Smooth muscle cell (in vitro differentiated cells): ENCODE results near the gene TSPAN9. TPM values are rescaled to one million over a fixed set of nuclear protein-coding genes. Genes with fewer than 3 reads are reported as not detected.

Source experiments
- DNase-seq: peaks from one replicate; lab custom pipeline; 2025; ENCODE audit not compliant: unreplicated experiment; lab: John Stamatoyannopoulos, UW
- H2AFZ ChIP-seq: fragments of 200-600 bp; sonication (generic); 2 replicates; pipeline ENCODE4 v1.6.0; 2016; ENCODE audit warnings: antibody characterized with exemption, low read depth, mild to moderate bottlenecking
- H3F3A ChIP-seq: fragments of 200-600 bp; sonication (generic); 2 replicates; pipeline ENCODE4 v1.6.0; 2017; ENCODE audit warnings: antibody characterized with exemption, low read depth
- H3K27ac ChIP-seq: fragments of 200-600 bp; sonication (generic); 2 replicates; pipeline ENCODE4 v1.5.1; 2016; ENCODE audit warnings: low read depth, mild to moderate bottlenecking
- H3K27me3 ChIP-seq: fragments of 200-600 bp; sonication (generic); 2 replicates; pipeline ENCODE4 v1.6.1; 2016; ENCODE audit warnings: low read depth, mild to moderate bottlenecking
- H3K36me3 ChIP-seq: fragments of 200-600 bp; sonication (generic); 2 replicates; pipeline ENCODE4 v1.5.1; 2016; ENCODE audit warnings: low read depth
- H3K4me1 ChIP-seq: fragments of 200-600 bp; sonication (generic); 2 replicates; pipeline ENCODE4 v1.5.1; 2016; ENCODE audit warnings: low read depth
- H3K4me2 ChIP-seq: fragments of 200-600 bp; sonication (generic); 2 replicates; pipeline ENCODE4 v1.6.0; 2016; ENCODE audit warnings: mild to moderate bottlenecking
- H3K4me3 ChIP-seq: fragments of 200-600 bp; sonication (generic); 2 replicates; pipeline ENCODE4 v1.5.1; 2016; ENCODE audit warnings: mild to moderate bottlenecking
- H3K79me2 ChIP-seq: fragments of 200-600 bp; sonication (generic); 2 replicates; pipeline ENCODE4 v1.6.0; 2016; ENCODE audit warnings: low read depth, mild to moderate bottlenecking
- H3K9ac ChIP-seq: fragments of 200-600 bp; sonication (generic); 2 replicates; pipeline ENCODE4 v1.6.0; 2016; ENCODE audit warnings: low read depth
- H3K9me3 ChIP-seq: fragments of 200-600 bp; sonication (generic); replicated peaks from 2 replicates; pipeline ENCODE4 v1.5.1; 2016; ENCODE audit warnings: low read depth
- H4K20me1 ChIP-seq: fragments of 200-600 bp; sonication (generic); 2 replicates; pipeline ENCODE4 v1.6.0; 2016; ENCODE audit warnings: low read depth
- CTCF ChIP-seq: fragments of 200-600 bp; sonication (generic); IDR thresholded peaks from 2 replicates; pipeline ENCODE4 v1.5.1; 2017; ENCODE audit warnings: borderline replicate concordance, mild to moderate bottlenecking, antibody characterized with exemption; ENCODE audit not compliant: insufficient read depth, poor library complexity, severe bottlenecking
- WGBS: methylation state at CpG from one replicate; pipeline ENCODE4 v1.1.7; 2016; ENCODE audit warnings: low lambda C conversion rate; 5-methylcytosine and 5-hydroxymethylcytosine counted together
- polyA plus RNA-seq: library from polyadenylated mRNA; unstranded; fragments of >200 nt; fragmentation: Nextera tagmentation; extraction: Ambion mirVana; gene quantifications from 2 replicates; pipeline ENCODE4 v1.2.1, GENCODE V29; 2016
- total RNA-seq: library from RNA; depleted of rRNA; stranded (reverse); fragments of >200 nt; gene quantifications from 2 replicates; pipeline ENCODE4 v1.2.3, GENCODE V29; 2014

The TSPAN9 gene
- total and polyA plus RNA-seq, 2 experiments from 2014 or later = 17.7 to 29.8 TPM

DNA sequence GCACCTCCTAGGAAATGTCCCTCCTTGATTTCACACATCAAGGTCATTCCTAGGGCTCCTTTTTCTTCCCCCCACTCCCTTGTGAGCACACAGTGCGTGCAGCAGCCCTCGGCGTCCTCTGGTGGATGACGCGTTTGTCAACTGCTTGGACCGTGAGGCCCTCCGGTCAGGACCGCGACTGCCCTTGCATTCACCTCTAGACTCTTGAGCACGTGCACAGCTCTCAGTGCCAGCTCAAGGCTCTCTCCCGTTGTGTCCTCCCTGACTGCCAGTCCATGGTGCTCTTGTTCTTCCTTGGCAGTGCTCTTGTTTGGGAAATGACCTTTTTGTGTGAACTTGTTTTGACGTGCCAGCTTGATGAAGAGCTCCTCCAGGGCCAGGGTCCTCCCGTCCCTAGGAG is 67.9 kb downstream of the TSPAN9 start:
- H3K27me3 ChIP-seq = no peaks in the 10 kb centered on the region
- H2AFZ ChIP-seq = no peak overlapping the region
- TF ChIP-seq CTCF = no peak
- no peak overlapping the region for H3K4me2 ChIP-seq
- DNase-seq = no peak
- 95% methylated on average over 13 of the region's 13 CpGs for WGBS
- H3K9ac ChIP-seq = no peak overlapping the region
- peaks cover 88% of the 10 kb centered on the region for H4K20me1 ChIP-seq
- no peaks in the 10 kb centered on the region for H3F3A ChIP-seq
- no peak overlapping the region for H3K27ac ChIP-seq
- H3K79me2 ChIP-seq = peaks cover 23% of the 10 kb centered on the region
- H3K9me3 ChIP-seq = no peaks in the 10 kb centered on the region
- H3K4me3 ChIP-seq = no peak overlapping the region
- H3K36me3 ChIP-seq = no peaks in the 10 kb centered on the region
- H3K4me1 ChIP-seq = no peaks in the 10 kb centered on the region

DNA sequence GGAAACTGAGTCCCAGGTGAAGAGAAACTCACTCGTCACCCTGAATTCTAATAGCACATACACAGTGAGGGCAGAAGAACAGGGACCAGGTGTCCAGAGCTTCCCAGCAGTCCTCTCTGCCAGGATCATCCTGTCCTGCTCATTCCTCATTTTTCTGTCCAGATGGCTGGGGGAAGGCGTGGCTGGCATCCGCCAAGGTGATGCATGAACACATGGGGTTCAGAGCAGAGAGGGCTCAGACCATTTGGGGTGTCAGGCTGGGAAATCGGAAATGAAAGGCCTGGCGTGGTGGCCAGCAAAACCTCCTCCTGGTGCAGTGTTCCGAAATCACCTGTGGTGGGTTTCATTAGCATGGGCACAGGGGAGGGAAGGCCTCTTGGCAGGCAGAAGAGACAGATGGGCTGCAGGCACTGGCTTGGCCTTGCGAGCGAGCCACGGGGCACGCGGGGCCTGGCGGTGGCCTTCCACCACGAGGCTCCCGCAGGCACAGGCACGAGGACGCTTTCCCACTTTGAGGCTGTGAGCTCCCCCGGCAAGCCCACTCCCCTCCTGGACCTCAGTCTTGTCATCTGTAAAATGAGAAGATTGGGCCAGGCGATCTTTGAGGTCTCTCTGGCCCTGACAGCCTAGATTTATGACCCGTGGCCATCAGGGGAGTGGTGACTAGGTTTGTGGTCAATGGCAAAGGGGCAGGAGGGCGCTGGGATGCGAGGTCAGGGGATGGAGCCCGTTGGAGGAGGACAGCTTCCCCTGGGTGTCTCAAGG is 68.5 kb downstream of the TSPAN9 start:
- H2AFZ ChIP-seq = no peak overlapping the region

DNA sequence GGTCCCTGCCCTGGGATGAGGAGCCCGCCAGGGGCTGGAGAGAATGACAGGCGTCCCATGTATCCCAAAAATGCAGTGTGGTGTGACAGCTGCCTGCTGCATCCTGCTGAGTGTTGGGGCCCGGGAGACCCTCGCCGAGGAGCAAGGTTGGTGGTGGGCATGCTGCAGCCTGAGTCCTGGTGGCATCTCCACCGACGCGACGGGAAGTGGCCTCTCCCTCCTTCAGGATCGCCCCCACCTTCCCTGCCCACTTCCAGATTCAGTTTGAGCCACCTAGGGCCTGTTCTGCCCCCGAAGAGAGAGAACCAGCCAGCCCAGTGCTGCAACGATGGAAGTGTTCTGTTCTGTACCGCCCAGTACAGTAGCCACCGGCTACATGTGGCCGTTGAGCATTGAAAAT is 70.1 kb downstream of the TSPAN9 start:
- 91% methylated on average over 15 of the region's 15 CpGs for WGBS
- H2AFZ ChIP-seq = no peak overlapping the region
- no peak overlapping the region for H3K9ac ChIP-seq
- H3F3A ChIP-seq = no peaks in the 10 kb centered on the region
- H3K4me2 ChIP-seq = no peak overlapping the region
- no peak overlapping the region for H3K4me3 ChIP-seq
- H3K79me2 ChIP-seq = peaks cover 23% of the 10 kb centered on the region
- H3K27ac ChIP-seq = no peak overlapping the region
- no peaks in the 10 kb centered on the region for H3K9me3 ChIP-seq
- DNase-seq = no peak
- peaks cover 85% of the 10 kb centered on the region for H4K20me1 ChIP-seq
- no peaks in the 10 kb centered on the region for H3K36me3 ChIP-seq
- no peak for TF ChIP-seq CTCF
- H3K27me3 ChIP-seq = no peaks in the 10 kb centered on the region
- H3K4me1 ChIP-seq = peaks cover 13% of the 10 kb centered on the region

More for the DNA sequence above, 68.5 kb downstream of the TSPAN9 start:
- no peak overlapping the region for H3K4me2 ChIP-seq
- 96% methylated on average over 22 of the region's 22 CpGs for whole genome bisulfite sequencing
- no peak for TF ChIP-seq CTCF
- DNase-seq = no peak
- H3K27ac ChIP-seq = no peak overlapping the region
- H3K9me3 ChIP-seq = no peaks in the 10 kb centered on the region
- no peak overlapping the region for H3K9ac ChIP-seq
- H4K20me1 ChIP-seq = peaks cover 88% of the 10 kb centered on the region
- H3K36me3 ChIP-seq = no peaks in the 10 kb centered on the region
- no peaks in the 10 kb centered on the region for H3K27me3 ChIP-seq
- H3K4me3 ChIP-seq = no peak overlapping the region
- H3K79me2 ChIP-seq = peaks cover 24% of the 10 kb centered on the region
- H3K4me1 ChIP-seq = peaks cover 2% of the 10 kb centered on the region
- no peaks in the 10 kb centered on the region for H3F3A ChIP-seq
